ENCODE results near the gene SETX. TPM values are rescaled to one million over a fixed set of nuclear protein-coding genes. Genes with fewer than 3 reads are reported as not detected.

SETX gene
- total RNA-seq, 1 donor from 2014 or later: 45.6 TPM

- FAIRE-seq (no peak), DNase-seq (ENCODE audit: low read depth) (no peak)
- Histone ChIP-seq H3K27ac (ENCODE audit: low read depth, low read length) (no peak overlapping the region), H3K36me3 (ENCODE audit: insufficient read depth, low read length) (no peaks in the 10 kb centered on the region), H3K9ac (ENCODE audit: low read length) (no peak overlapping the region), H4K20me1 (ENCODE audit: insufficient read depth, low read length) (no peaks in the 10 kb centered on the region), H3K4me3 (ENCODE audit: insufficient read depth, low read depth, low read length) (no peak overlapping the region), H3K27me3 (ENCODE audit: insufficient read depth, low read length) (peaks cover 4% of the 10 kb centered on the region), H3K9me3 (ENCODE audit: insufficient read depth, low read depth, low read length) (peaks cover 8% of the 10 kb centered on the region), H3K79me2 (ENCODE audit: insufficient read depth, low read length) (no peaks in the 10 kb centered on the region), H2AFZ (ENCODE audit: low read depth, low read length) (no peak overlapping the region), H3K4me1 (ENCODE audit: insufficient read depth, low read length) (no peaks in the 10 kb centered on the region), H3K4me2 (ENCODE audit: low read length) (no peak overlapping the region)
- Mint-ChIP-seq H3K36me3 (ENCODE audit: low read depth, unreplicated experiment) (no peaks in the 10 kb centered on the region), H3K9me3 (ENCODE audit: unreplicated experiment) (peaks cover 7% of the 10 kb centered on the region), H3K4me1 (ENCODE audit: low read depth, unreplicated experiment) (no peaks in the 10 kb centered on the region), H3K27ac (ENCODE audit: unreplicated experiment) (no peak overlapping the region), H3K4me3 (ENCODE audit: unreplicated experiment) (no peak overlapping the region), H3K27me3 (ENCODE audit: low read depth, unreplicated experiment) (peaks cover 2% of the 10 kb centered on the region)
- no peak for TF ChIP-seq EZH2 (IDR thresholded peaks at IDR 0.05; ENCODE audit: insufficient read depth, low read length)
- TF ChIP-seq, protein P1, sequence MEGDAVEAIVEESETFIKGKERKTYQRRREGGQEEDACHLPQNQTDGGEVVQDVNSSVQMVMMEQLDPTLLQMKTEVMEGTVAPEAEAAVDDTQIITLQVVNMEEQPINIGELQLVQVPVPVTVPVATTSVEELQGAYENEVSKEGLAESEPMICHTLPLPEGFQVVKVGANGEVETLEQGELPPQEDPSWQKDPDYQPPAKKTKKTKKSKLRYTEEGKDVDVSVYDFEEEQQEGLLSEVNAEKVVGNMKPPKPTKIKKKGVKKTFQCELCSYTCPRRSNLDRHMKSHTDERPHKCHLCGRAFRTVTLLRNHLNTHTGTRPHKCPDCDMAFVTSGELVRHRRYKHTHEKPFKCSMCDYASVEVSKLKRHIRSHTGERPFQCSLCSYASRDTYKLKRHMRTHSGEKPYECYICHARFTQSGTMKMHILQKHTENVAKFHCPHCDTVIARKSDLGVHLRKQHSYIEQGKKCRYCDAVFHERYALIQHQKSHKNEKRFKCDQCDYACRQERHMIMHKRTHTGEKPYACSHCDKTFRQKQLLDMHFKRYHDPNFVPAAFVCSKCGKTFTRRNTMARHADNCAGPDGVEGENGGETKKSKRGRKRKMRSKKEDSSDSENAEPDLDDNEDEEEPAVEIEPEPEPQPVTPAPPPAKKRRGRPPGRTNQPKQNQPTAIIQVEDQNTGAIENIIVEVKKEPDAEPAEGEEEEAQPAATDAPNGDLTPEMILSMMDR (IDR thresholded peaks at IDR 0.05; ENCODE audit: insufficient read depth, low read depth, low read length): no peak
These were observed 104.2 kb downstream of the SETX start for GRCh38 chr9:132250324-132251262.

- H3K27ac ChIP-seq (ENCODE audit: low read depth, low read length): no peak overlapping the region
- Mint-ChIP-seq H3K27me3 (ENCODE audit: low read depth, unreplicated experiment) (peaks cover 2% of the 10 kb centered on the region), H3K4me3 (ENCODE audit: unreplicated experiment) (no peak overlapping the region), H3K36me3 (ENCODE audit: low read depth, unreplicated experiment) (no peaks in the 10 kb centered on the region), H3K4me1 (ENCODE audit: low read depth, unreplicated experiment) (no peaks in the 10 kb centered on the region), H3K9me3 (ENCODE audit: unreplicated experiment) (peaks cover 7% of the 10 kb centered on the region), H3K27ac (ENCODE audit: unreplicated experiment) (no peak overlapping the region)
- no peaks in the 10 kb centered on the region for H3K36me3 ChIP-seq (ENCODE audit: insufficient read depth, low read length)
- peaks cover 8% of the 10 kb centered on the region for H3K9me3 ChIP-seq (ENCODE audit: insufficient read depth, low read depth, low read length)
- H3K9ac ChIP-seq (ENCODE audit: low read length): no peak overlapping the region
- H3K4me3 ChIP-seq (ENCODE audit: insufficient read depth, low read depth, low read length): no peak overlapping the region
- peaks cover 7% of the 10 kb centered on the region for H3K27me3 ChIP-seq (ENCODE audit: insufficient read depth, low read length)
- no peaks in the 10 kb centered on the region for H3K4me1 ChIP-seq (ENCODE audit: insufficient read depth, low read length)
- FAIRE-seq (no peak), DNase-seq (ENCODE audit: low read depth) (no peak)
- H3K4me2 ChIP-seq (ENCODE audit: low read length): no peak overlapping the region
- H2AFZ ChIP-seq (ENCODE audit: low read depth, low read length): no peak overlapping the region
- no peaks in the 10 kb centered on the region for H4K20me1 ChIP-seq (ENCODE audit: insufficient read depth, low read length)
- no peaks in the 10 kb centered on the region for H3K79me2 ChIP-seq (ENCODE audit: insufficient read depth, low read length)
- TF ChIP-seq, protein P1 (IDR thresholded peaks at IDR 0.05; ENCODE audit: insufficient read depth, low read depth, low read length): no peak
- no peak for TF ChIP-seq EZH2 (IDR thresholded peaks at IDR 0.05; ENCODE audit: insufficient read depth, low read length)
These were observed 105.1 kb downstream of the SETX start for GRCh38 chr9:132249690-132250089.

DNA sequence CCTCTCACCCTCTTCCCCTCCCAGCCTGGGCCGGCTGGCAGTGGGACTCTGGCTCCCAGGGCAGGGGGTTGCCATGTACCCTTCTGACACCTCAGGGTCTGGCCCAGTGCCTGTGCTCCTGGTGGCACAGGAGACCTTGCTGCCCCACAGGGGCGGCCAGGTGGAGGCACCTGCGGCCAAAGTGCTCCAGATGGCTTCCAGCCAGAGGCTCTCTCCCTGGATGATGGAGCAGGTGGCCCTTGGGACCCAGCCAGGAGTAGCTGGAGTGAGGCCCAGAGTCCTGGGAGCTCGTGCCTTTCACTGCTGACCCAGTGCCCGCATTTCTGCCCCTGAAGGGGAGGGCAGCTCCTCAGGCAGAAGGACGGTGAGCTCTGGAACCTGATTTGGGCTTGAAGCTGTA lies 105.7 kb downstream of the SETX start:
- Histone ChIP-seq H3K27me3 (ENCODE audit: insufficient read depth, low read length) (peaks cover 7% of the 10 kb centered on the region), H4K20me1 (ENCODE audit: insufficient read depth, low read length) (no peaks in the 10 kb centered on the region), H3K9me3 (ENCODE audit: insufficient read depth, low read depth, low read length) (peaks cover 8% of the 10 kb centered on the region), H3K36me3 (ENCODE audit: insufficient read depth, low read length) (no peaks in the 10 kb centered on the region), H3K27ac (ENCODE audit: low read depth, low read length) (no peak overlapping the region), H3K9ac (ENCODE audit: low read length) (no peak overlapping the region), H3K4me1 (ENCODE audit: insufficient read depth, low read length) (no peaks in the 10 kb centered on the region), H3K4me3 (ENCODE audit: insufficient read depth, low read depth, low read length) (no peak overlapping the region), H3K4me2 (ENCODE audit: low read length) (no peak overlapping the region), H2AFZ (ENCODE audit: low read depth, low read length) (no peak overlapping the region), H3K79me2 (ENCODE audit: insufficient read depth, low read length) (no peaks in the 10 kb centered on the region)
- TF ChIP-seq EZH2 (IDR thresholded peaks at IDR 0.05; ENCODE audit: insufficient read depth, low read length): no peak
- TF ChIP-seq, protein P1 (IDR thresholded peaks at IDR 0.05; ENCODE audit: insufficient read depth, low read depth, low read length): no peak
- Mint-ChIP-seq H3K27me3 (ENCODE audit: low read depth, unreplicated experiment) (peaks cover 6% of the 10 kb centered on the region), H3K4me1 (ENCODE audit: low read depth, unreplicated experiment) (no peaks in the 10 kb centered on the region), H3K9me3 (ENCODE audit: unreplicated experiment) (peaks cover 7% of the 10 kb centered on the region), H3K27ac (ENCODE audit: unreplicated experiment) (no peak overlapping the region), H3K36me3 (ENCODE audit: low read depth, unreplicated experiment) (no peaks in the 10 kb centered on the region), H3K4me3 (ENCODE audit: unreplicated experiment) (no peak overlapping the region)
- FAIRE-seq (no peak), DNase-seq (ENCODE audit: low read depth) (no peak)

All from astrocyte (in vitro differentiated cells and primary cell).